GM03348 (cell line): ENCODE results near the gene A4GALT.

Experiments
- DNase-seq: peaks from one replicate; pipeline ENCODE4 v3.0.0; 2012; ENCODE audit warnings: low spot score

A4GALT gene

DNA sequence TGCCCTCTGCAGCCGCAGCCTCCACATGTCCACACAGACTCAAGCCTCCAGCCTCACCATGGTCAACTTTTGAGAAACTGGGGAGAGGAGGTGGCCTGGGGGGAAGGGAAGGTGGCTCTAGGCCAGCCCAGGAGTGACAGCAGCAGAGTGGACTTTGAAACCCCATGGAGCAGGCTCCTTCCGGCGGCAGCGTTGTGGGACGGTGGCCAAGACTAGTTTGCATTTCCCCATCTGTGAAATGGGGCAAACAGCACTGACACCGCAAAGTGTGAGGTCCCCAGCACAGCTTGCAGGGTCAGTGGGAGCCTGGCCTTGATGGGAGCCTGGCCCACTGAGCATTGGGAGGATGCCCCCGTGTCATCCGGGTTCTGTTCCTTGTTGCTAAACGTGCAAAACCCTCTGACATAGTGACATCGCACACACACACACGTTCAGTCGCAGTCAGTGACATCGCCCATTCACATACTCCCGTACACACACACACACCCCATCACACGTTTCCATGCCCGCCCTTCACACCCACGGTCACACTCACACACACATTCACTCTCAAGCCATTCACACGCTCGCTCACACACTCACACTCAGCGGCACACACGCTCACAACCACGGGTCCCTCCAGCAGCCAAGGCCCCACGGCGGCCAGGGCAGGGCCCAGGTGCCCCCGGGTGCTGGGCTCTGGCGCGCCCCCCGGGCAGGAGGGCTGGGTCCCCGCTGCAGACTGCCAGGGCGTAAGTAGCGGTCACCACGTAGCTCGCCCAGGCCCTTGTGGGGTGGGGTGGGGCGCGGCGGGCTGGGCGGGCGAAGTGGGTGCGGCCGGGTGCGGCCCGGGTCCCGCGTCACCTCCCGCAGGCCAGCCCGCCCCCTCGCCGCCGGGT is 72.1 kb downstream of the A4GALT start:
- DNase-seq = peak; percentile 20

DNA sequence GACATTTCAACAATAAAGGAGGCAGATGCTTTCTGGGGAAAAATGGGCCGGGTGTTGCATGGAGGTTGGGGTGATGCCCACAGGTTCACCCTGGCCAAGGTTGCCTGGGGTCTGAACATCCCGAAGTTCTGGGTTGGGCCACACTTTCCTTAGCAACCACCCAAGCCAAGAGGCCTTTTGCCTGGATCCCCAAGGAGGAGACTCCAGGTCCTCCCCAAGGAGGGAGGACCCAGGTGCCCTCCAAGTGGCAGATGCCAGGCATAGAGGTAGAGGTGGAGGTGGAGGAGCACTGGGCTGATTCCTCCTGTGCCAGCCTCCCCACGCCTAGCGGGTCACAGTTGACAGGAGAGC is 72.7 kb downstream of the A4GALT start:
- DNase-seq = no peak

DNA sequence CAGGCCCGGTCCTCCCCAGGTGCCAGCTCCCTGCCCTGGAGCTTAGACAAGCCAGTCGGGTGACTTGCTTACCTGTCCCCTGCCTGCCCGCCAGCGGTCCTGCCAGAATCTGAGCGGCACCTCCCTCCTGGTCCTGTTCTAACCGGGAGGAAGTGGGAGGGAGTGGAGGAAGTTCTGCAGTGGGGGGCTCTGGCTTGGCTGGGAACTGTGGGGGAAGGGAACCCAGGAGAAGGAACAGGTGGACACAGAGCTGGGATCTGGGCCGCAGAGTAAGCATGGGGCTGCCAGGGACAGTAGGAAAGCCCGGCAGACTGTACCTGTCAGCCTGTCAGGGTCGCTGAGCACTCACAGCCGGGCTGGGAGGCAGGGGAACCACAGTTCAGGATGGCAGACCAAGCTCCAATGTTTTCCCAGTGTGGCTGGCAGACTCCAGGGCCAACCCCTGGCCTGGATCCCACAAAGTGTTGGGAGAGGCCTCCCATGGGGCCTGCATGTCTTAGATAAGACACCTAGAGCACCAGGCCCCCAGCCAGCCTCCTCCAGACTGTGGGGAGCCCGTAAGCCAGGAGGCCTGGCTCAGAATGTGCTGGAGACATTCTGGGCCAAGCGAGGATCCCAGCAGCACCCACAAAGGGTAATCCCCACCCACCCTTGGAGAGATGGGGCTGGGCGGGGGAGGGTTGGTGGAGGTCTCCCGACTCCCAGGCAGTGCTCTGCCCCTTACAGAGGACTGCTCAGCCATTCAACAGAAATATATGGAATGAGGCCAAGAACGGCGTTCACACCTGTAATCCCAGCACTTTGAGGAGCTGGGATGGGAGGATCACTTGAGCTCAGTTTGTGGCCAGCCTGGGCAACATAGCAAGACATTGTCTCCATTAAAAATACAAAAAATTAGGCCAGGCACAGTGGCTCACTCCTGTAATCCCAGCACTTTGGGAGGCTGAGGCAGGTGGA is 73.8 kb downstream of the A4GALT start:
- peak; percentile 62 for DNase-seq

DNA sequence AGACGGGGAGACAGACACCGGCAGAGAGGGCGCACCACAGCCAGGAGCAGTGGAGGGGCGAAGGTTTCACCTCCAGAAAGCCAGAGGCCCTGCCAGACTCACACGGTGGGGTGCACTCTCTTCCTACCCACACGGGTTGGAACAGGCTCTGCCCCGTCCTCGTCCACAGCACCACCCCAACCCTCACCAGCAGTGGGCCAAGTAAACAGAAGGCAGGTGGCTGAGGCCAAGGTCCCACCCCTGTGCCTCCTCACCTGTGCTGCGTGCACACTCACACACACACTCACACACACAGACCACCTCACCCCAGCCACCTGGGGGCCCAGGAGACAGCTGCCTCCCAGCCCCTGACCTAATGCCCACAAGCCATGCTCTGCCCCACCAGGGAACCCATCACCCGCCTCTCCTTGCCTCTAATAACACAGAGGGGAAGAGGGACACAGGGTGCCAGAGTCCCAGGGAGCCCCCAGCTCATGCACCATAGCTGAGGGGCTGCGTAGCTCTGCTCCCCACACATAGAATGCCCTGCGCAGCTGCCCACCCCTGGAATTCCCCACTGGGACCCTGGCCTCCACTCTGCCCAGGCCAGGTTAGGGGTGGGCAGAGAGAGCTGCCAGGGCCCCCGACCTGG is 74.6 kb downstream of the A4GALT start:
- DNase-seq = no peak

DNA sequence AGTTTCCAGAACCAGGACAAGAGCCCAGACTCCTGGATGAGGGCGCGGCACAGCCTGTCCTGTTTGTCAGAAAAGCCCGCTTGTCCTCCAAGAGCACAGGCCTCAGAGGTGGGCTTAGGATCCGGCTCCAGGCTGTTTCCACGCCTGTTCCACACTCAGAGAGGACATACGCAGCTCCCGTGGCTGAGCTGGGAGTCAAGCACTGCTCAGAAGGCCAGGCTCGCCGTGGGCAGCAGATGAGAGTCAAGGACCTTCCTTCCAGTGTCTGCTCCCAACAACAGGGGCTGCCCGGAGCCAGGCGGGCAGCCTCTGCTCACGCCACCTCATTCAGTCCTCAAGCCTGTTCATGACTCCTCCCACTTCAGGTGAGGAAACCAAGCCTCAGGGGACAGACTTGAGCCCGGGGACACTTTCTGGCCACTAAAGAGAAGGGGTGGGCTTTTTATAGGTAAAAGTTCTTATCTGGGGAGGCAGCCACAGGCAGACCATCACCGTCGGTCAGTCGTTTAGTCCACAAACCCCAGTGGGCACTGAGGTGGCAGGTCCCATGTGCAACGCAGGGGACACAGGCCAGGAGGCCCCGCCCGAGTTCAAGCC is 75.2 kb downstream of the A4GALT start:
- DNase-seq = peak; percentile 42

- peak; percentile 66 for DNase-seq
Observed at GRCh38 chr22:42644422-42645340, 76.0 kb downstream of the A4GALT start.

DNA sequence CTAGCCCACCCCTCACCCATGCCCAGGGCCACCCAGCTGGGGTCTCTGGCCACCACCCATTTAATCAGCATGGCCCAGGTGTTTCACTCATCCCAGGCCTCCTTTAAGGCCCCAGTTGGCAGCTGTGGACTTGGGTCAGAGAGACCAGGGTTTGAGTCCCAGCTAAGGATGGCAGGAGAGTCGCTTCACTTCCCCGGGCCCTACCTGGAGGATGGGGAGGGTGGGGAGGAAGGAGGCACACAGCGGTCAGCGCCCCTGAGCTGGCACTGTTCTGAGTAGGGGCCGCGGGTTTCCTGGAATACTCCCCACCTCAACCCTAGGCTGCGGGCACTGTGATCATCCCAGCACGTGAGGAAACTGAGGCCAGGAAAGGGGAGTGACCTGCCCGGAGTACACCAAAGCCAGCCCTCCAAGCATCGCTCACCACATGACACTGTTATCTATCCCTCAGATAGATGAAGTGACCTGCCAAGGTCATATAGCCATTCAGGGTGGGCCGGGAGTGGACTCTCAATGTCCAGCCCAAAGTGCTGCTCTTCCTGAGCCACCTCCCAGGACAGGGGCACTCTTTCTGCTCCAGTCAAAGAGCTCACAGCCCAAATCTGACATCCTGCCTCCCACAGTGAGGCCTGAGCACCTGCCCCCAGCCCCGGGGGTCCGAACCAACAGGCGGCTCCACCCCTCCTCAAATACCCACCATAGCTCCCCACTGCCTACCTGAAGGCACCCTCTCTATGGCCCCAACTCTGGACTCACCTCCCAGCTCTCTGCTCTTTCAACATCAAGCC is 76.8 kb downstream of the A4GALT start:
- DNase-seq = no peak

GRCh38 chr22:42642806-42643633 is 77.7 kb downstream of the A4GALT start:
- DNase-seq = no peak
